GM19193 (cell line): Measurements from ENCODE around the gene STAG3.

Source experiments
- POLR2A ChIP-seq: IDR thresholded peaks from 4 replicates; pipeline ENCODE4 v1.6.1; 2011; ENCODE audit not compliant: insufficient read depth, insufficient read length; ENCODE audit errors: extremely low read depth

Gene STAG3

GRCh38 chr7:100163871-100164270 lies 13.8 kb upstream of the STAG3 start:
- TF ChIP-seq POLR2A: no peak

GRCh38 chr7:100166317-100166940 lies 11.3 kb upstream of the STAG3 start:
- TF ChIP-seq POLR2A: no peak

- no peak for TF ChIP-seq POLR2A
These were observed 10.5 kb upstream of the STAG3 start for GRCh38 chr7:100166970-100167911.

GRCh38 chr7:100167912-100168323 lies 9.8 kb upstream of the STAG3 start:
- TF ChIP-seq POLR2A: no peak

- no peak for TF ChIP-seq POLR2A
These were observed 8.4 kb upstream of the STAG3 start for GRCh38 chr7:100169147-100169850.

GRCh38 chr7:100170101-100170897 lies 7.4 kb upstream of the STAG3 start:
- TF ChIP-seq POLR2A: no peak

GRCh38 chr7:100171087-100171681 lies 6.5 kb upstream of the STAG3 start:
- TF ChIP-seq POLR2A: no peak

GRCh38 chr7:100171840-100172239 lies 5.9 kb upstream of the STAG3 start:
- no peak for TF ChIP-seq POLR2A

- no peak for TF ChIP-seq POLR2A
These were observed 3.8 kb upstream of the STAG3 start for GRCh38 chr7:100173806-100174495.

- no peak for TF ChIP-seq POLR2A
These were observed 3.1 kb upstream of the STAG3 start for GRCh38 chr7:100174582-100174981.

GRCh38 chr7:100175296-100175935 lies 2.3 kb upstream of the STAG3 start:
- no peak for TF ChIP-seq POLR2A

- no peak for TF ChIP-seq POLR2A
These were observed 1.3 kb upstream of the STAG3 start for GRCh38 chr7:100176096-100177044.

- TF ChIP-seq POLR2A: no peak
These were observed 8.0 kb downstream of the STAG3 start for GRCh38 chr7:100185726-100186125.

GRCh38 chr7:100189061-100189460 lies 11.3 kb downstream of the STAG3 start:
- TF ChIP-seq POLR2A: no peak
